Transverse colon (tissue), 3 donors: ENCODE results near the gene MAML1.

Experiments
- POLR2A ChIP-seq: fragments of 450-650 bp; IDR thresholded peaks from one replicate; pipeline ENCODE4 v1.6.1; 2016; ENCODE audit warnings: antibody characterized with exemption, mild to moderate bottlenecking, moderate library complexity
- POLR2AphosphoS5 ChIP-seq, 3 donors: sonication (generic); formaldehyde crosslinking; IDR thresholded peaks; one replicate each; pipeline ENCODE4 v1.6.1; 2016; ENCODE audit warnings: antibody characterized with exemption in 3 of 3

- TF ChIP-seq POLR2AphosphoS5 (IDR thresholded peaks at IDR 0.05) (no peak), POLR2A (no peak)
These were observed 36.6 kb downstream of the MAML1 start for GRCh38 chr5:179769271-179769670.
